Stimulated activated CD4-positive, alpha-beta T cell treated with anti-CD3 and anti-CD28 coated beads, Interleukin-12 subunit alpha, Interleukin-12 subunit beta, amount 100 ng/mL, for 24 hours (primary cell): ENCODE measurements around the gene POLR1E.

Source experiments
- DNase-seq, 2 experiments: peaks; one replicate each; pipeline ENCODE4 v3.0.0-alpha.2; 2020; ENCODE audit warnings: low read depth in 2 of 2

Gene POLR1E, protein sequence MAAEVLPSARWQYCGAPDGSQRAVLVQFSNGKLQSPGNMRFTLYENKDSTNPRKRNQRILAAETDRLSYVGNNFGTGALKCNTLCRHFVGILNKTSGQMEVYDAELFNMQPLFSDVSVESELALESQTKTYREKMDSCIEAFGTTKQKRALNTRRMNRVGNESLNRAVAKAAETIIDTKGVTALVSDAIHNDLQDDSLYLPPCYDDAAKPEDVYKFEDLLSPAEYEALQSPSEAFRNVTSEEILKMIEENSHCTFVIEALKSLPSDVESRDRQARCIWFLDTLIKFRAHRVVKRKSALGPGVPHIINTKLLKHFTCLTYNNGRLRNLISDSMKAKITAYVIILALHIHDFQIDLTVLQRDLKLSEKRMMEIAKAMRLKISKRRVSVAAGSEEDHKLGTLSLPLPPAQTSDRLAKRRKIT

DNA sequence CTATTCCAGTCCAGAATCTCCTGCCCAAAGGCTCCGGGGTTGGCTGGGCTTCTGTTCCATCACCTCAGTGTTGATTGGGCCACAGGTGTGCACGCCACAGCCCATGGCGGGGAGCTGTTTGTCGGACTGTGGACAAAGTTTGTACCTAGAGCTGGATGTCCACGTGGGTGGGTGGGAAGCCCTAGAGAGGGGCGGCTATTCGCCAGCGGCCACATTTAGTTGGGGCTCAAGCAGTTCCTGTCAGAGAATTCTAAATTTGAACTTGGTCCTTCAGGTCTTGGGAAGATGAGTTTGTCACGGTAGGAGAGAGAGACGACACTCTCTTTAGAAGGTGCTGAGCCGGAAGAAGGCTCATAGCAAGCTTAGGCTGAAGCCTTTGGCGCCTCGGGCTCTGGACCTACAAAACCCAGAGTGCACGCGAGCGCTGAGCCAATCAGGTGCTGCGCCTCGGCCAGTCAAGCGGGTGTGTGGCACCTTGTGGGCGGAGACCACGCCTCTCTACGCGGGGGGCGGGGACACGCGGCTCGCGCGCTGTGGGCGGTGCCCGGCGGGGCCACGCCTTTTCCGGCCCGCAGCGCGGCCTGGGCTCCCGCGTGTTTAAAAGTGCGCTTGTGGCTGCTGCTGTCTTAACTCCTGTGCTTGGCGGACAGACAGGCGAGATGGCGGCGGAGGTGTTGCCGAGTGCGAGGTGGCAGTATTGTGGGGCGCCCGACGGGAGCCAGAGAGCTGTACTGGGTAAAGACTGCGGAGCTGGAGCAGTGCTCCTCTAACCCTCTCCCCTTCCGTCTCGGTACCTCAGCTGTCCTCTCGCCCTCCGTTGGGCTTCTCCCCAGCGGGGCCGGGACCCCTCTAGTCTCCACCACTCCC lies at the start of gene POLR1E:
Gene POLR1E (plus strand): TSS at position 560 of the 867 bp plus-strand sequence. CDS start 100 bp downstream, at position 660.
- DNase-seq, result peak; percentile 91 to 95

GRCh38 chr9:37436540-37436939 lies 49.2 kb upstream of the POLR1E start:
- DNase-seq, result no peak

- no peak for DNase-seq
Measured at GRCh38 chr9:37437010-37437409, 48.7 kb upstream of the POLR1E start.

DNA sequence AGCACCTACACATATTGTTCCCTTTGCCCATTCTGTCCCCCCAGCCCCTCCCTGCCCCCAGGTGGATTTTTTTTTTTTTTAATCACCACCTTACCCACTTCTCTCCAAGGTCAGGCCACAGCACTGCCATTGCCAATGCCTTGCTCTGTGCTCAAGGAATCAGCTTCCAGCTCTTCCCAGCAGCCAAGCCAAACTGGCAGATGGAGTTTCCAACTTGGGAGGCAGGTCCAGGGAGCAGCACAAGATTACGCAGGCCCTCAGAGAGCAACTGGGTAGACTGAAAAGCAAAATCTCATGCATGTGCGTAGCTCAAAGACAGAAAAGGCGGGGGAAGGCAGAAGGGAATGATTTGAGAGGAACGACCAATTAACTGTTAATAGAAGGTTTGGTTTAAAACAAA lies 48.1 kb upstream of the POLR1E start:
- DNase-seq, result no peak

- no peak for DNase-seq
Measured at GRCh38 chr9:37438359-37438758, 47.4 kb upstream of the POLR1E start.

- no peak for DNase-seq
Measured at GRCh38 chr9:37441776-37442370, 43.9 kb upstream of the POLR1E start.

DNA sequence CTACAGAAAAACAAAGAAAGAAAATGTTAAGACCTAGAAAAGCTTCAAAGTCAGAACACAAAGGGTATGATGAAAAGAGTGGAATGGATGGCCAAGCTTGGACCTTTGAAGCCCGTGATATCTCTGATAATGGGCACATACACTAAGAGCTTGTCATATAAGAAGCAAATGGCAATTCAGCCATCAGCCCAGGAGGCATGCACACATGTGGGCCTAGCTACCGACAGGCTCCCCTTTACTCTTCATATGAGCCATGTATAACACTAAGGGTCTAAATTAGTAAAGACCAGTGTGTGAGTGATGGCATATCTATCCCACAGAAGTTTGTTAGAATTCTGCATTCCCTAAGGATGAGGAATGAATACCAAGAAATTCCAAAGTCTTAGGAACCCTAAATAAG lies 43.2 kb upstream of the POLR1E start:
- DNase-seq, result no peak

GRCh38 chr9:37443566-37443965 lies 42.2 kb upstream of the POLR1E start:
- DNase-seq, result no peak

DNA sequence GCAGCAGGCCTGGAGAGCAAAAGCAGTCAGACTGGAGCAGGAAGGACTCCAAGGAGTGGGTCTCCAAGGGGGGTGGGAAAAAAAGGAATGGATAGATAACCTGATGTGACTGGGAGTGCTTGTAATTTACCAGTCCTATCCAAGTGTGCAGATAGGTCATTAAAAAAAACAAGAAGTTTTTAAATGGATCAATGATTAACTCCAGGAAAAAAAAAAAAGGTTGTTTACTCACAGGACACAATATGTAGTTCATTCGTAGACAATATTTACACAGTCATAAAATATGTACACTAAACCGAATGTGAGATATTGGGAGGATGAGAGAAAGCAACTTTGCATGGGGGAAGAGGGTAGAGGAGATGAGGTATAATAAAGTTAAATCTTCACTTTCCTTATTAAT lies 40.9 kb upstream of the POLR1E start:
- DNase-seq, result no peak

DNA sequence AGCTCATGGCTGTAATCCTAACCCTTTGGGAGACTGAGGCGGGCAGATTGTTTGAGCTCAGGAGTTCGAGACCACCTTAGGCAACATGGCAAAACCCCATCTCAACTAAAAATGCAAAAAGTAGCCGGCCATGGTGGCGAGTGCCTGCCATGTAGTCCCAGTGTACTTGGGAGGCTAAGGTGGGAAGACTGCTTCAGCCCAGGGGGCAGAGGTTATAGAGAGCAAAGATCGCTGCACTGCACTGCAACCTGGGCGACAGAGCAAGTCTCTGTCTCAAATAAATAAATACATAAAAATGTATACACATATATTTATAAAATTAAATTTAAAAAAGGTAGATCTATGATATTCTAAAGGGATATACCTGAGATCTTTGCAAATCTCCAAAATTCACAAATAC lies 39.9 kb upstream of the POLR1E start:
- no peak for DNase-seq

DNA sequence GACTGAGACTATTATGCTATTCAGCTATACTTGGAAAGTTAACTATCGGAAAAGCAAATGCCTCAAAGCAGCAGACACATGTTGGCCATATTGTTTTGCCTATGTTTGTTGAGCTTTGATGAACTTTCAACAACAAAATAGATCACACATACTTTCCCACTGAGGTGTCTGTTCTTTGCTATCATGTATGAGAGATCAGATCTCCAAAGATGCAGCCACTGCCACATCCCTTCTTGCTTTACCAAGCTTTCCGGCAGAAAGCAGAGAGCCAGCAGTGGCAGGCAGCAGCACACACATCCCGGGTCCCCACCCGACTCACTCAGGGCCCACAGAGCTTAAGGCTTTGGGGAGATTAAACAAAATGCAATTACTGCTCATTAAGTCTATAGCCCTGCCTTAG lies 39.3 kb upstream of the POLR1E start:
- DNase-seq, result no peak

DNA sequence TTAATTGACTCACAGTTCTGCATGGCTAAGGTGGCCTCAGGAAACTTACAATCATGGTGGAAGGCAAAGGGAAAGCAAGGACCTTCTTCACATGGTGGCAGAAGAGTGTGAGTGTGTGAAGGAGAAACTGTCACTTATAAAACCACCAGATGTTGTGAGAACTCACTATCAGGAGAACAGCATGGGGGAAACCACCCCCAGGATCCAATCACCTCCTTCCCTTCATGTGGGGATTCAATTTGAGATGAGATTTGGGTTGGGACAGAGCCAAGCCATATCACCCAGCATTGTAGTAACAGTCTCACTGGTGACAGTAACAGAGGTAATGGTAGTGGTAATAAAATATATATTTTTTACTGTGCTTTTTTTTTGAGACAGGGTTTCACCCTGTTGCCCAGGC lies 38.6 kb upstream of the POLR1E start:
- DNase-seq, result no peak

- no peak for DNase-seq
Measured at GRCh38 chr9:37449862-37450632, 35.7 kb upstream of the POLR1E start.

DNA sequence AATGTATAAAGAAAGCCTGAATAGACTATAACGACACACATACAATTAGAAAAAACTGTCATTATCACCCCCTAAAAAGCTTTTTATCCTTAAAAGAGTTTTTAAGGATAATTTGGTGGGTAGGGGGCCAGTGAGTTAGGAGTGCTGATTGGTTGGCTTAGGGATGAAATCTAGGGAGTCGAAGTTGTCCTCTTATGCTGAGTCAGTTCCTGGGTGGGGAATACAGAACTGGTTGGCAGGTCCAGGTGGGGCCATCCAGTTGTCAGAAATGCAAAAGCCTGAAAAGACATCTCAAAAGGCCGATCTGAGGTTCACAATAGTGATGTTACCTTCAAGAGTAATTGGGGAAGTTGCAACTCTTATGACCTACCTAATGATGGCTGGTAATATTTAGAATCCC lies 34.1 kb upstream of the POLR1E start:
- no peak for DNase-seq

GRCh38 chr9:37452611-37453010 lies 33.1 kb upstream of the POLR1E start:
- no peak for DNase-seq

GRCh38 chr9:37453827-37454226 lies 31.9 kb upstream of the POLR1E start:
- no peak for DNase-seq

GRCh38 chr9:37454238-37454637 lies 31.5 kb upstream of the POLR1E start:
- DNase-seq, result no peak

DNA sequence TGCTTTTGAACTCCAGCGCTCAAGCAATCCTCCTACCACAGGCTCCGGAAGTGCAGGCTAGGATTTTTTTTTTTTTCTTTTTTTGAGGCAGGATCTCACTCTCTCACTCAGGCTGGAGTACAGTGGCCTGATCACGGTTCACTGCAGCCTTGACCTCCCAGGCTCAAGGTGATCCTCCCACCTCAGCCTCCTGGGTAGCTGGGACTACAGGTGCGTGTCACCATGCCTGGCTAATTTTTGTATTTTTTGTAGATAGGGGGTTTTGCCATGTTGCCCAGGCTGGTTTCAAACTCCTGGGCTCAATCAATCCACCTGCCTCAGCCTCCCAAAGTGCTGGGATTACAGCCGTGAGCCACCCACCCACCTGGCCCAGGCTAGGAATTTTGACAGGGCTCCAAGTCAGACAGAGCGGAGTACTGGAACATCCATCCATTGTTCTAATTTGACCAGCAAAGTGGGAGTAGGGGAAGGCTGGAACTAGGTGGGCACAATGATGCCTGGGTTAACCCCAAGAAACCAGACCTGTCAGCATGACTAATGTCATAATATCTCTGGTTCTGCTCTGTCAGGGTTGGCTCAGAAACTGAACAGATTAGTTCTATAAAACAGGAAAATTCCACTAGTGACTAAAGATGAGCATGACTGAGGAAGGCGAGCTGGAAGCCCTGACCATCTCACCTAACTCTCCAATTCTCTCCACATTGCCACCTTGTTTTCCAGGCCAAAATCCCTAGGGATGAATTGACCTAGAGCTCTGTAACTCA lies 29.7 kb upstream of the POLR1E start:
- DNase-seq, result no peak

- DNase-seq, result no peak
Measured at GRCh38 chr9:37456817-37457216, 28.9 kb upstream of the POLR1E start.

DNA sequence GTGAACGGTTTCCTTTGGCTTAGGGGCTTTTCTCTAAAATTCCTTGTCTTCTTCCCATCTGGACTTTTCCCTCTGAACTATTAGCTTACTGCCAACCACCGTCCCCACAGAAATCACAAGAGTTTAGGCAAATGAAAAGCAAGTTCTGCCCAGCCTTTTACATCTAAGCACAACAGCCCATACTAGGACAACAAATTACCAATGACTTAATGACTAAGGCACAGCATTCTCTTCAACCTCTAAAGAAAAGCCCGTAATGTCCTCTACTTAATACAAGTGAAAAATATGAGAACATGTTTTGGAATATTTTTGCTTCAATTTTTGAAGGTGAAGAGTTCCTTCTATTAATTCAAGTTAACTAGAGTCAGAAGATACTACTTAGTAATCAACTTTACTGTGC lies 21.7 kb upstream of the POLR1E start:
- DNase-seq, result no peak
